ENCODE results near the gene MEOX1. TPM values are rescaled to one million over a fixed set of nuclear protein-coding genes. Genes with fewer than 3 reads are reported as not detected.

The MEOX1 gene
- total RNA-seq, 1 experiment from 2014 or later = not detected

GRCh38 chr17:43679911-43680310, 18.2 kb upstream of the MEOX1 start:
- intact Hi-C loops (cut with micrococcal nuclease; ENCODE audit: unreplicated experiment) = no loop called here
- Mint-ChIP-seq H3K4me3 (ENCODE audit: low read depth, unreplicated experiment) (no peak overlapping the region), H3K9me3 (ENCODE audit: low read depth, unreplicated experiment) (no peaks in the 10 kb centered on the region), H3K27me3 (ENCODE audit: unreplicated experiment) (peaks cover 17% of the 10 kb centered on the region), H3K27ac (ENCODE audit: unreplicated experiment) (no peak overlapping the region), H3K4me1 (ENCODE audit: low read depth, unreplicated experiment) (peaks cover 20% of the 10 kb centered on the region), H3K36me3 (ENCODE audit: insufficient read depth, unreplicated experiment) (no peaks in the 10 kb centered on the region)
- TF ChIP-seq CTCF (IDR thresholded peaks at IDR 0.05; ENCODE audit: unreplicated experiment) = no peak
- CTCF ChIA-PET = interaction anchor here (0.6 to 0.9 kb wide), 3 partner anchors 11 to 185 kb away, joined by 3 to 4 read pairs (median 3); no protein-coding TSS in a partner anchor
- no TSS peak for BruUV-seq (replicated peaks)
- DNase-seq = no peak

- no TSS peak for BruUV-seq (replicated peaks)
- CTCF ChIA-PET = interaction anchor here (0.9 kb wide), 1 partner anchor 12 kb away, joined by 3 read pairs; no protein-coding TSS in a partner anchor
These were observed 17.7 kb upstream of the MEOX1 start for GRCh38 chr17:43679401-43679800.

GRCh38 chr17:43676471-43676870, 14.7 kb upstream of the MEOX1 start:
- BruUV-seq (replicated peaks) = no TSS peak
- DNase-seq = no peak
- Mint-ChIP-seq H3K9me3 (ENCODE audit: low read depth, unreplicated experiment) (no peaks in the 10 kb centered on the region), H3K4me3 (ENCODE audit: low read depth, unreplicated experiment) (no peak overlapping the region), H3K27me3 (ENCODE audit: unreplicated experiment) (peaks cover 20% of the 10 kb centered on the region), H3K27ac (ENCODE audit: unreplicated experiment) (no peak overlapping the region), H3K4me1 (ENCODE audit: low read depth, unreplicated experiment) (peaks cover 20% of the 10 kb centered on the region), H3K36me3 (ENCODE audit: insufficient read depth, unreplicated experiment) (no peaks in the 10 kb centered on the region)
- intact Hi-C loops (cut with micrococcal nuclease; ENCODE audit: unreplicated experiment) = no loop called here
- TF ChIP-seq CTCF (IDR thresholded peaks at IDR 0.05; ENCODE audit: unreplicated experiment) = no peak
- CTCF ChIA-PET = interaction anchor here (0.7 to 1.4 kb wide), 3 partner anchors 97 to 230 kb away, joined by 4 to 8 read pairs (median 5); no protein-coding TSS in a partner anchor

More at GRCh38 chr17:43679401-43679800, 17.7 kb upstream of the MEOX1 start:
- no peak for DNase-seq
- TF ChIP-seq CTCF (IDR thresholded peaks at IDR 0.05; ENCODE audit: unreplicated experiment) = no peak
- H3K9me3 Mint-ChIP-seq (ENCODE audit: low read depth, unreplicated experiment) = no peaks in the 10 kb centered on the region
- no peaks in the 10 kb centered on the region for H3K36me3 Mint-ChIP-seq (ENCODE audit: insufficient read depth, unreplicated experiment)
- intact Hi-C loops (cut with micrococcal nuclease; ENCODE audit: unreplicated experiment) = no loop called here
- no peak overlapping the region for H3K4me3 Mint-ChIP-seq (ENCODE audit: low read depth, unreplicated experiment)
- no peak overlapping the region for H3K27ac Mint-ChIP-seq (ENCODE audit: unreplicated experiment)
- peaks cover 20% of the 10 kb centered on the region for H3K27me3 Mint-ChIP-seq (ENCODE audit: unreplicated experiment)
- peaks cover 20% of the 10 kb centered on the region for H3K4me1 Mint-ChIP-seq (ENCODE audit: low read depth, unreplicated experiment)

- BruUV-seq (replicated peaks) = no TSS peak
- CTCF ChIA-PET = interaction anchor here (0.8 to 4.0 kb wide), 15 partner anchors 9 to 190 kb away, joined by 3 to 109 read pairs (median 3); partner anchors contain the start of gene DHX8
- intact Hi-C loops (cut with micrococcal nuclease; ENCODE audit: unreplicated experiment) = no loop called here
- no peak for DNase-seq
- peaks cover 20% of the 10 kb centered on the region for H3K27me3 Mint-ChIP-seq (ENCODE audit: unreplicated experiment)
- H3K27ac Mint-ChIP-seq (ENCODE audit: unreplicated experiment) = no peak overlapping the region
- H3K4me3 Mint-ChIP-seq (ENCODE audit: low read depth, unreplicated experiment) = no peak overlapping the region
- no peaks in the 10 kb centered on the region for H3K9me3 Mint-ChIP-seq (ENCODE audit: low read depth, unreplicated experiment)
- H3K4me1 Mint-ChIP-seq (ENCODE audit: low read depth, unreplicated experiment) = peaks cover 16% of the 10 kb centered on the region
- no peaks in the 10 kb centered on the region for H3K36me3 Mint-ChIP-seq (ENCODE audit: insufficient read depth, unreplicated experiment)
- TF ChIP-seq CTCF (IDR thresholded peaks at IDR 0.05; ENCODE audit: unreplicated experiment) = no peak
These were observed 12.7 kb upstream of the MEOX1 start for GRCh38 chr17:43674394-43674793.

Data from Calu3 (cell line).